Pancreas (tissue), 10 donors: ENCODE results near the gene MSRB3. TPM values are rescaled to one million over a fixed set of nuclear protein-coding genes. Genes with fewer than 3 reads are reported as not detected.

ENCODE experiments used
- ATAC-seq, 4 donors: fragments of 200-7000 bp; cut with Tn5 transposase; one replicate each; pipeline versions ENCODE4 v1.8.0 to v1.9.1; 2020; ENCODE audit warnings: mild to moderate bottlenecking in 4 of 4, moderate library complexity in 4 of 4
- DNase-seq, 6 donors: peaks; one replicate each; pipeline ENCODE4 v3.0.0-alpha.2; 2020
- FAIRE-seq: peaks from 2 replicates; lab custom pipeline; 2012; peaks lifted over from hg19 to GRCh38; lab: Jason Lieb, UNC
- H3K27ac ChIP-seq, 4 donors: fragments of 200-600 bp; sonication (generic); 1 replicate in 3 of 4; 2 replicates in 1 of 4; pipeline versions ENCODE4 v1.5.0 to v1.8.0; 2020
- H3K27me3 ChIP-seq, 4 donors: fragments of 200-600 bp; one replicate each; pipeline ENCODE4 v1.8.0; 2021
- H3K36me3 ChIP-seq, 3 donors: fragments of 200-600 bp; sonication (generic) in 1 of 3; one replicate each; pipeline versions ENCODE4 v1.5.0 to v1.8.0; 2020 to 2021
- H3K4me1 ChIP-seq, 3 donors: fragments of 200-600 bp; one replicate each; pipeline ENCODE4 v1.8.0; 2021
- H3K4me3 ChIP-seq, 4 donors: fragments of 200-600 bp; sonication (generic) in 2 of 4; one replicate each; pipeline versions ENCODE4 v1.5.0 to v1.8.0; 2020 to 2021
- H3K9me3 ChIP-seq, 4 donors: fragments of 200-600 bp; one replicate each; pipeline ENCODE4 v1.8.0; 2021
- CTCF ChIP-seq, 4 donors: fragments of 200-600 bp; sonication (generic) in 3 of 4; IDR thresholded peaks; one replicate each; pipeline versions ENCODE4 v1.5.0 to v1.8.0; 2021; ENCODE audit warnings: antibody characterized with exemption in 4 of 4
- WGBS, 2 donors: extraction: QIAGEN DNeasy Blood & Tissue Kit; methylation state at CpG; one replicate each; pipeline ENCODE4 v1.1.7; 2013; 5-methylcytosine and 5-hydroxymethylcytosine counted together
- intact Hi-C, 3 donors: fragments of 100-400 bp; cut with DNase I; formaldehyde crosslinking; loops; one replicate each; pipeline versions ENCODE4 v1.11.1 to v1.14.2; 2022
- polyA plus RNA-seq, 2 donors: library from polyadenylated mRNA; stranded (reverse); fragments of 200-250 nt; gene quantifications; one replicate each; pipeline ENCODE4 v1.2.3, GENCODE V29; 2013
- total RNA-seq, 6 donors: library from RNA; stranded (reverse); fragmentation: NEBNext Ultra II Directional in 4 of 6; extraction: Animal tissue kit (Norgen Biotek cat#: 25700) in 4 of 6; gene quantifications; one replicate each; pipeline versions ENCODE4 v1.2.1 to v1.2.4, GENCODE V29; 2021 to 2023
- donor health status: healthy with polysubstance abuse.
- donor health status: DM: no; HTN: no; CAD: no; lungs with moderate emphysema.
- donor health status: DM: no; HTN: no; CAD: no.
- donor health status: control.
- donor health status: control.
- donor health status: Bipolar disorder and iron deficiency.
- donor health status: DM: yes; HTN: yes; CAD: no.
- donor health status: DM: no; HTN: no; CAD: no.
- donor health status: DM: no; HTN: no; CAD: no.
- donor health status: DM: yes; HTN: yes; CAD: no.

The MSRB3 gene
- total and polyA plus RNA-seq, 8 donors = 3.2 to 11.8 (median 3.9) TPM

DNA sequence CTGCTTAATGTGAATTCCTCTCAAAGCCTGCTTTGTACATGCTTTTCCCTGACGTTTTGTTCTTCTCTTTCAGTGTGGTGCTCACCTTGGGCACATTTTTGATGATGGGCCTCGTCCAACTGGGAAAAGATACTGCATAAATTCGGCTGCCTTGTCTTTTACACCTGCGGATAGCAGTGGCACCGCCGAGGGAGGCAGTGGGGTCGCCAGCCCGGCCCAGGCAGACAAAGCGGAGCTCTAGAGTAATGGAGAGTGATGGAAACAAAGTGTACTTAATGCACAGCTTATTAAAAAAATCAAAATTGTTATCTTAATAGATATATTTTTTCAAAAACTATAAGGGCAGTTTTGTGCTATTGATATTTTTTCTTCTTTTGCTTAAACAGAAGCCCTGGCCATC, 184.6 kb downstream of the MSRB3 start:
- WGBS, 2 donors = 76 to 84% methylated on average over 9 of the region's 9 CpGs
- ATAC-seq = no peak
- intact Hi-C loops = no loop called here

DNA sequence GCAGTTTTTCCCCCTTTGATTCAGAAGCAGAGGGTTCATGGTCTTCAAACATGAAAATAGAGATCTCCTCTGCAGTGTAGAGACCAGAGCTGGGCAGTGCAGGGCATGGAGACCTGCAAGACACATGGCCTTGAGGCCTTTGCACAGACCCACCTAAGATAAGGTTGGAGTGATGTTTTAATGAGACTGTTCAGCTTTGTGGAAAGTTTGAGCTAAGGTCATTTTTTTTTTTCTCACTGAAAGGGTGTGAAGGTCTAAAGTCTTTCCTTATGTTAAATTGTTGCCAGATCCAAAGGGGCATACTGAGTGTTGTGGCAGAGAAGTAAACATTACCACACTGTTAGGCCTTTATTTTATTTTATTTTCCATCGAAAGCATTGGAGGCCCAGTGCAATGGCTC, 185.1 kb downstream of the MSRB3 start:
- no peak overlapping the region for H3K27ac ChIP-seq
- 88 to 93% methylated on average over 1 of the region's 1 CpG for WGBS, 2 donors

More for the DNA sequence above, 184.6 kb downstream of the MSRB3 start:
- DNase-seq (no peak), FAIRE-seq (no peak)
- no peaks in the 10 kb centered on the region for H3K4me1 ChIP-seq
- no peaks in the 10 kb centered on the region for H3K36me3 ChIP-seq
- no peak overlapping the region for H3K4me3 ChIP-seq
- no peaks in the 10 kb centered on the region for H3K9me3 ChIP-seq
- TF ChIP-seq CTCF (IDR thresholded peaks at IDR 0.05) = no peak
- no peak overlapping the region for H3K27ac ChIP-seq
- H3K27me3 ChIP-seq = no peaks in the 10 kb centered on the region

DNA sequence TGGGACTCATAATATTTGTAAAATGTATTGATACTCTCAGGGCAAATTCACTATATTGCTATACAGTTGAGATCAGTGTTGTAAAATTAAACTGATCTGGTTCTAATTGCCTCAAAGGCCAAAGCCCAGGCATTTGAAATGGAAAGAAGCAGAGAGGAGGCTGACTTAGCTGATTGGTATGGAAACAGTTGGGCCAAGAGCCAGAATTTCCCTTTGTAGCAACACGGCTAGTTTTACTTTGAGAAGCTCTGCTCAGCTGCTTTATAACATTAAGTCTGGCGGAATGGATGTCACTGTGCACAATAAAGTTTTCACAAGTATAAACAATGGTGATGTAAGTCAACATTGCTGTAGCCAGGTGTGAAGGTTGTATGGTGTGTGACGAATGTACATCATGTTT, 186.4 kb downstream of the MSRB3 start:
- FAIRE-seq = no peak
- 65 to 81% methylated on average over 3 of the region's 3 CpGs for WGBS, 2 donors
- peak in 1 of 6 donors; percentile 15 for DNase-seq
- Histone ChIP-seq H3K4me3 (no peak overlapping the region), H3K9me3 (no peaks in the 10 kb centered on the region), H3K27me3 (no peaks in the 10 kb centered on the region), H3K4me1 (no peaks in the 10 kb centered on the region), H3K36me3 (no peaks in the 10 kb centered on the region), H3K27ac (no peak overlapping the region)
- ATAC-seq = no peak
- no peak for TF ChIP-seq CTCF (IDR thresholded peaks at IDR 0.05)
- intact Hi-C loops = no loop called here

More for the DNA sequence above, 185.1 kb downstream of the MSRB3 start:
- H3K4me3 ChIP-seq = no peak overlapping the region
- DNase-seq (no peak), ATAC-seq (no peak), FAIRE-seq (no peak)
- intact Hi-C loops = no loop called here
- no peaks in the 10 kb centered on the region for H3K9me3 ChIP-seq
- H3K4me1 ChIP-seq = no peaks in the 10 kb centered on the region
- no peak for TF ChIP-seq CTCF (IDR thresholded peaks at IDR 0.05)
- H3K36me3 ChIP-seq = no peaks in the 10 kb centered on the region
- no peaks in the 10 kb centered on the region for H3K27me3 ChIP-seq

GRCh38 chr12:65465766-65466547, 187.5 kb downstream of the MSRB3 start:
- Histone ChIP-seq H3K27ac (no peak overlapping the region), H3K4me3 (no peak overlapping the region), H3K27me3 (no peaks in the 10 kb centered on the region), H3K9me3 (no peaks in the 10 kb centered on the region), H3K4me1 (no peaks in the 10 kb centered on the region), H3K36me3 (no peaks in the 10 kb centered on the region)
- TF ChIP-seq CTCF (IDR thresholded peaks at IDR 0.05) = no peak
- no peak for ATAC-seq
- intact Hi-C loops = no loop called here
- no peak for FAIRE-seq
- WGBS, 2 donors = 71 to 77% methylated on average over 9 of the region's 9 CpGs
- DNase-seq = no peak

GRCh38 chr12:65466911-65467310, 188.4 kb downstream of the MSRB3 start:
- no peaks in the 10 kb centered on the region for H3K4me1 ChIP-seq
- no peak overlapping the region for H3K27ac ChIP-seq
- no peaks in the 10 kb centered on the region for H3K9me3 ChIP-seq
- no peak for FAIRE-seq
- no peak overlapping the region for H3K4me3 ChIP-seq
- intact Hi-C loops = no loop called here
- ATAC-seq = no peak
- no peaks in the 10 kb centered on the region for H3K27me3 ChIP-seq
- no peak for TF ChIP-seq CTCF (IDR thresholded peaks at IDR 0.05)
- H3K36me3 ChIP-seq = no peaks in the 10 kb centered on the region
- DNase-seq = no peak
- WGBS, 2 donors = 78 to 92% methylated on average over 1 of the region's 1 CpG
